ENCODE measurements around the gene COL26A1.
"Not testable (repeated sequence)": the region's sequence is repeated elsewhere in the genome, so short reads cannot be mapped to it uniquely, and the experiment has no call there.

Gene COL26A1

DNA sequence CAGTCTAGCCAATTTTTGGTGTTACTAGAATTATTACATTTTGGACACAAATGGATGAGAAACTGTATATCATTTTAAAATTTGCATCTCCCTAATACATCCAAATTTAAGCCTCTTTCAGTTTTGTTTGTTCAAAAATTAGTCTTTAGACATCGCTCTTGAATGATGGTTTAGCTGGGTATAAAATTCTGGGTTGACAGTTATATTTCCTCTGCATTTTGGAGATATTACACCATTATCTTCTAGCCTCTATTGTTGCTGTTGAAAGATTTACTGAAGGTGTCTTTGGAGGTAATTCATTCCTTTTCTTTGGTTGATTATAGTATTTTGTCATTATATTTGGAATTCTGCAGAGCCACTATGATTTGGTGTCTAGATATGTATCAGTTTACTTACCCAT lies 116.5 kb downstream of the COL26A1 start:
- DNase-seq, result no peak
- in situ Hi-C loops (cut with MboI; ENCODE audit: low pct_unique_long_range_greater_than_20kb, low sequenced_read_pairs), result no loop called here

DNA sequence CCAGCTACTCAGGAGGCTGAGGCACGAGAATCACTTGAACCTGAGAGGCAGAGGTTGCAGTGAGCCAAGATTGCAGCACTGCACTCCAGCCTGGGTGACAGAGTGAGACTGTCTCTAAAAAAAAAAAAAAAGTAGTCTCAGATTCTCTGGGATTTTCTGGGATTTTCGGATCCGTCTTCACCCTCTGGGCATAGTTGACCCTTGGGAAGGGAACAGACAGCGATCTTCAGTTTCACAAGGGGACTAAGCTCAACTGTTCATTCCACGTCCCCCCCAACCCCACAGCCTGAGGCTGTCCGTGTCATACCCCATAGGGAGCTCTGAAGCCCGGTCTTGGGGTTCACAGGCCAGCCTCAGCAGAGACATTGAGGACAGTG lies 123.4 kb downstream of the COL26A1 start:
- in situ Hi-C loops (cut with MboI; ENCODE audit: low pct_unique_long_range_greater_than_20kb, low sequenced_read_pairs); DNase-seq: not testable (repeated sequence)

- in situ Hi-C loops (cut with MboI; ENCODE audit: low pct_unique_long_range_greater_than_20kb, low sequenced_read_pairs), result no loop called here
- no peak for DNase-seq
These were observed 123.9 kb downstream of the COL26A1 start for GRCh38 chr7:101486433-101487104.

DNA sequence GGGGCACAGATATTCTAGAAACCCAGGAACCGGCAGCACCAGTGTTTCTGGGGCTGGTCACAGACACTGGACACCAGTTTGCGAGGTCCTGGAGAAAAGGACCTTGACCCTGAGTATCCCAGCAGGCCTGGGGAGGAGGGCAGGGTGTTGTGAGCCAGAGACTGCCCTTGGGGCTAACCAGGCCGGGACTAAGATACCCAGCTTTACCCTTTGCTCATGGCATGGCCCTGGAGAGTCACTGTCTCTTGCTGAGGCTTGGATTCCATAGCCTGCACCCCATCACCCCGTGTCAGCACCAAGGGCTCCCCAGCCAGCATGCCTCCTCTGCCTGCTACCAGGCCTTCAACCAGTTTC lies 124.4 kb downstream of the COL26A1 start:
- no peak for DNase-seq
- in situ Hi-C loops (cut with MboI; ENCODE audit: low pct_unique_long_range_greater_than_20kb, low sequenced_read_pairs), result no loop called here

DNA sequence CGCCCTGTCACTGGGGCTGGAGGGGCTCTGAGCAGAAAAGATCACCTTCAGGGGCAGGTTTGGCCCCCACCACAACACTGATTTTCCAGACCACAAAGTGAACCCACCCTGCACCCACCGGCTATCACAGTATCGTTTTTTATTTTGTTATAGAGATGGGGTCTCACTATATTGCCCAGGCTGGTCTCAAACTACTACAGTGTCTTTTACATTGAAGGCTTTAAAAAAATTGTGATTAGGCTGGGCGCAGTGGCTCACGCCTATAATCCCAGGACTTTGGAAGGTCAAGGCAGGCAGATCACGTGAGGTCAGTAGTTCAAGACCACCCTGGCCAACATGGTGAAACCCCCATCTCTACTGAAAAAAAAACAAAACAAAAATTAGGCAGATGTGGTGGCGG lies 125.1 kb downstream of the COL26A1 start:
- in situ Hi-C loops (cut with MboI; ENCODE audit: low pct_unique_long_range_greater_than_20kb, low sequenced_read_pairs), result no loop called here
- no peak for DNase-seq

- DNase-seq, result no peak
These were observed 126.3 kb downstream of the COL26A1 start for GRCh38 chr7:101488826-101489572.

GRCh38 chr7:101490439-101490838 lies 127.8 kb downstream of the COL26A1 start:
- in situ Hi-C loops (cut with MboI; ENCODE audit: low pct_unique_long_range_greater_than_20kb, low sequenced_read_pairs); DNase-seq: not testable (repeated sequence)

More at GRCh38 chr7:101488826-101489572, 126.3 kb downstream of the COL26A1 start:
- in situ Hi-C loops (cut with MboI; ENCODE audit: low pct_unique_long_range_greater_than_20kb, low sequenced_read_pairs), result no loop called here

- DNase-seq; in situ Hi-C loops (cut with MboI; ENCODE audit: low pct_unique_long_range_greater_than_20kb, low sequenced_read_pairs): not testable (repeated sequence)
These were observed 128.8 kb downstream of the COL26A1 start for GRCh38 chr7:101491442-101491841.

DNA sequence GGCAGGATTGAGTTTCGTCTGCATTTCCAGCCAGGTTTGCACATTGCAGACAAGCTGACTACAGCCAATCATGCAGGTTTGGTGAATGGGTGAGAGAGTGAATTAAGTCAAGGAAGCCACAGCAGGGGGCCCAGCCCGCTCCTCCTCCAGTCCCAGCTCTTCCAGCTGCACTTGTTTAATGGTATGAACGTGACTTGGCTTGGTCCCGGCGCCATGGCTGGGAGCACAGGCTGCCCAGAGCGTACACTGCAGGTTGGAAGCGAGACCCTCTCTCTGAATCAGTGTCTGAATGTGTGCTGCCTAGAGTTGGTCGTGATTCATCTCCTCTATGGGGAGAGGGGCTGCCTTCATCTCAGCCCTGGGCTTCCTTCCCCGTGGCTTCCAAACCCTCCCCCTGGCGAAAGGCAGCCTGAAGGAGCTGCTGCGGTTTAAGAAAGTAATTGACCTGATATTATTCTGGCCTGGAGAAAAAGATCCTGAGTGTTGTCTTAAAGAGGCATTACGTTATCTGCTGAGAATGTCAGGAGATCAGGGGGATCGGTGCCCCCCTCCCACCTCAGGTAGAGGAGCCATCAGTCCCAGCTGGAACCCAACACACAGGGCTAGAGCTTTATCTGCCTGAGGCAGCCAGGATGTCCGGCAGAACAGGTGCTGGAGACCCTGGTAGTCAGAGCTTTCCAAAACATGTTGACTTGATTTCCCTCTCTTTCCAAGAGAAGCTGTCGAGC lies 132.1 kb downstream of the COL26A1 start:
- DNase-seq, result no peak
- in situ Hi-C loops (cut with MboI; ENCODE audit: low pct_unique_long_range_greater_than_20kb, low sequenced_read_pairs), result no loop called here

DNA sequence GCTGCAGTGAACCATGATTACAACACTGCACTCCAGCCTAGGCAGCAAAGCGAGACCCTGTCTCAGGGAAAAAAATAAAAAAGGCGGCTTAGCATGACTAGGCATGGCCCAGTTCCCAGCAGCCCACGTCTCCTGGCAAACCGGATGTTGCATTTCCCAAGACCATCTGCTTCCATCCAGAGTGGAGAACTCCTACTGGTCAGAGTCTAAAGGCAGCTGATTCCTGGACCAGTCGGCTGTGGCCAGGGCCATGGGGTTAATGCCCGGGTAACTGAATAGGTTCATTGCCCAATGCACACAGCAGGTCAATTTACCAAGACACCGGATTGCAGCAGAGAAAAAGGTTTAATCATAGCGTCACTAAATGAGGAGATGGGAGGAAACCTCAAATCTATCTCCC lies 133.3 kb downstream of the COL26A1 start:
- no peak for DNase-seq
- in situ Hi-C loops (cut with MboI; ENCODE audit: low pct_unique_long_range_greater_than_20kb, low sequenced_read_pairs), result no loop called here

GRCh38 chr7:101501351-101501750 lies 138.7 kb downstream of the COL26A1 start:
- DNase-seq, result no peak
- in situ Hi-C loops (cut with MboI; ENCODE audit: low pct_unique_long_range_greater_than_20kb, low sequenced_read_pairs), result no loop called here

GRCh38 chr7:101502466-101503098 lies 139.9 kb downstream of the COL26A1 start:
- in situ Hi-C loops (cut with MboI; ENCODE audit: low pct_unique_long_range_greater_than_20kb, low sequenced_read_pairs), result no loop called here
- DNase-seq, result no peak

DNA sequence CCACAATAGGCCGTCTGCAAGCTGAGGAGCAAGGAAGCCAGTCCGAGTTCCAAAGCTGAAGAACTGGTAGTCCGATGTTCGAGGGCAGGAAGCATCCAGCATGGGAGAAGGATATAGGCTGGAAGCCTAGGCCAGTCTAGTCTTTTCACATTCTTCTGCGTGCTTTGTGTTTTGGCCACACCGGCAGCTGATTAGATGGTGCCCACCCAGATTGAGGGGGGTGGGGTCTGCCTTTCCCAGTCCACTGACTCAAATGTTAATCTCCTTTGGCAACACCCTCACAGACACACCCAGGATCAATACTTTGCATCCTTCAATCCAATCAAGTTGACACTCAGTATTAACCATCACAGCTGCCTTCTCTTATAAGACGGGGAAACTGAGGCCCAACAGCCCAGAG lies 142.8 kb downstream of the COL26A1 start:
- in situ Hi-C loops (cut with MboI; ENCODE audit: low pct_unique_long_range_greater_than_20kb, low sequenced_read_pairs); DNase-seq: not testable (repeated sequence)

DNA sequence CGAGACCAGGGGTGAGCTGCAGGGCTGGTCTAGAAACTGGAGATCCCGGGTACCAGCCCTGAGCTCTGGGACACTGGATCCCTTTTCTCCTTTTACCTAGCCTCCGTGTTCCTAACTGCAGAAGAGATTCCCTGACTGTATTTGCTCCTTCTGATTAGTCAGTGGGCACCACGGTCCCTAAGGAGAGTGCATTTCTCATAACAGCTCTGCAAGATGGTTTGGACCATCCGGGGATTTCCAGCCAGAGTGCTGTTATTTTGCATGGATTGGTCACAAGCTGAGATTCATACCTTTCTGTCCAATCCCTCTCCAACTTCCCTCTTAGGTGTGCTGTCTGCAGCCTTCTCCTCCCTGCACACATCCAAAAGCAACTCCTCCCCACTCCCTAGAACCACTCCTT lies 143.9 kb downstream of the COL26A1 start:
- in situ Hi-C loops (cut with MboI; ENCODE audit: low pct_unique_long_range_greater_than_20kb, low sequenced_read_pairs), result no loop called here
- DNase-seq, result no peak

GRCh38 chr7:101507327-101507726 lies 144.7 kb downstream of the COL26A1 start:
- no peak for DNase-seq
- in situ Hi-C loops (cut with MboI; ENCODE audit: low pct_unique_long_range_greater_than_20kb, low sequenced_read_pairs), result no loop called here

DNA sequence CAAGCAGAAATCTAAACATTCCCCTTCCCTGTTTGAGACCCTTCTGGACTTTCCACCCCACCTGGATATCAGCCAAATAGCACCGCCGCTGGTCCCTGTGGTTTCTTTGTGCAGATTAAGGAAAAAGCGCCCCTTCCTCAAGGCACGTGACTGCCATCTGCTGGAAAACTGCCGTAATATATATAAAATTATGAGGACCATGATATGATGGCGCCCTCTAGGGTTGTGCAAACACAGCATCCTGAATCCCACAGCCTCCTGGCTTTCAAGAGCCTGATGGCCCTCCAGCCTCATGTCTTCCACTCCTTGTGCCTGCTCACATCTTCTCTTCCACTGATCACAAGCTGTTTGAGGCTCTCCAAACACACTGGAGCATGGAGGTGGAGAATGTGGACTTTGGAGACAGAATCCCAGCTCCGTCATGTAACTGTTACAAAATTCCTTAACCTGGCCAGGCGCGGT lies 145.1 kb downstream of the COL26A1 start:
- peak; percentile 81 for DNase-seq

GRCh38 chr7:101510297-101510696 lies 147.6 kb downstream of the COL26A1 start:
- DNase-seq, result no peak
- in situ Hi-C loops (cut with MboI; ENCODE audit: low pct_unique_long_range_greater_than_20kb, low sequenced_read_pairs), result no loop called here

More for the DNA sequence above, 145.1 kb downstream of the COL26A1 start:
- in situ Hi-C loops (cut with MboI; ENCODE audit: low pct_unique_long_range_greater_than_20kb, low sequenced_read_pairs), result no loop called here

GRCh38 chr7:101511965-101512364 lies 149.3 kb downstream of the COL26A1 start:
- no peak for DNase-seq
- in situ Hi-C loops (cut with MboI; ENCODE audit: low pct_unique_long_range_greater_than_20kb, low sequenced_read_pairs), result no loop called here

GRCh38 chr7:101516851-101517250 lies 154.2 kb downstream of the COL26A1 start:
- no peak for DNase-seq
- in situ Hi-C loops (cut with MboI; ENCODE audit: low pct_unique_long_range_greater_than_20kb, low sequenced_read_pairs), result no loop called here

- no peak for DNase-seq
- in situ Hi-C loops (cut with MboI; ENCODE audit: low pct_unique_long_range_greater_than_20kb, low sequenced_read_pairs), result no loop called here
These were observed 154.6 kb downstream of the COL26A1 start for GRCh38 chr7:101517304-101517703.
